GM19438 (cell line): ENCODE data around the gene NTMT2.
"Not testable (repeated sequence)": the region's sequence is repeated elsewhere in the genome, so short reads cannot be mapped to it uniquely, and the experiment has no call there.

ENCODE experiments used
- ATAC-seq: cut with Tn5 transposase; IDR thresholded peaks from one replicate; pipeline ENCODE4 v1.9.1; 2021; ENCODE audit warnings: low read depth; ENCODE audit not compliant: unreplicated experiment

NTMT2 gene

GRCh38 chr1:170155055-170155454 lies 9.3 kb downstream of the NTMT2 start:
- ATAC-seq = no peak

GRCh38 chr1:170156594-170156993 lies 10.8 kb downstream of the NTMT2 start:
- no peak for ATAC-seq

- no peak for ATAC-seq
Observed at GRCh38 chr1:170157820-170158219, 12.1 kb downstream of the NTMT2 start.

- ATAC-seq = no peak
Observed at GRCh38 chr1:170162459-170163246, 16.9 kb downstream of the NTMT2 start.

- no peak for ATAC-seq
Observed at GRCh38 chr1:170164103-170164763, 18.5 kb downstream of the NTMT2 start.

GRCh38 chr1:170166518-170167180 lies 20.9 kb downstream of the NTMT2 start:
- ATAC-seq = no peak

- no peak for ATAC-seq
Observed at GRCh38 chr1:170168265-170168664, 22.5 kb downstream of the NTMT2 start.

- not testable (repeated sequence) for ATAC-seq
Observed at GRCh38 chr1:170170513-170170912, 24.8 kb downstream of the NTMT2 start.

GRCh38 chr1:170174395-170174794 lies 28.6 kb downstream of the NTMT2 start:
- ATAC-seq = no peak

GRCh38 chr1:170175041-170175440 lies 29.3 kb downstream of the NTMT2 start:
- ATAC-seq = no peak

- no peak for ATAC-seq
Observed at GRCh38 chr1:170175484-170175883, 29.7 kb downstream of the NTMT2 start.

- ATAC-seq = no peak
Observed at GRCh38 chr1:170176772-170177171, 31.0 kb downstream of the NTMT2 start.

- no peak for ATAC-seq
Observed at GRCh38 chr1:170182442-170182841, 36.7 kb downstream of the NTMT2 start.

- no peak for ATAC-seq
Observed at GRCh38 chr1:170192546-170192945, 46.8 kb downstream of the NTMT2 start.

GRCh38 chr1:170194451-170194850 lies 48.7 kb downstream of the NTMT2 start:
- ATAC-seq = no peak

GRCh38 chr1:170196490-170197236 lies 50.9 kb downstream of the NTMT2 start:
- no peak for ATAC-seq

- no peak for ATAC-seq
Observed at GRCh38 chr1:170198090-170198489, 52.3 kb downstream of the NTMT2 start.

- no peak for ATAC-seq
Observed at GRCh38 chr1:170198584-170198983, 52.8 kb downstream of the NTMT2 start.

- ATAC-seq = no peak
Observed at GRCh38 chr1:170200161-170200560, 54.4 kb downstream of the NTMT2 start.

GRCh38 chr1:170200621-170201397 lies 55.0 kb downstream of the NTMT2 start:
- no peak for ATAC-seq
